Mesenchymal stem cell (in vitro differentiated cells and primary cell): ENCODE results near the gene SPATA3.

Experiments
- DNase-seq: peaks from one replicate; pipeline ENCODE4 v3.0.0-alpha.2; 2013
- H2AFZ ChIP-seq: one replicate; pipeline ENCODE4 v1.6.1; 2013; ENCODE audit warnings: low read depth, mild to moderate bottlenecking, control low read depth, inconsistent platforms, low read length, moderate library complexity
- H2AK5ac ChIP-seq: 2 replicates; pipeline ENCODE4 v1.6.1; 2013; ENCODE audit warnings: low read length, moderate library complexity, mild to moderate bottlenecking, inconsistent platforms; ENCODE audit not compliant: severe bottlenecking
- H2BK120ac ChIP-seq: one replicate; pipeline ENCODE4 v1.6.1; 2013; ENCODE audit warnings: low read depth, mild to moderate bottlenecking, inconsistent platforms, low read length, moderate library complexity
- H2BK12ac ChIP-seq, 2 experiments: one replicate each; pipeline ENCODE4 v1.6.1; 2013; ENCODE audit warnings: inconsistent platforms in 2 of 2, low read length in 2 of 2, mild to moderate bottlenecking in 2 of 2, moderate library complexity in 2 of 2, control low read depth in 1 of 2
- H2BK15ac ChIP-seq: one replicate; pipeline ENCODE4 v1.6.1; 2013; ENCODE audit warnings: mild to moderate bottlenecking, low read depth, inconsistent platforms; ENCODE audit not compliant: poor library complexity, severe bottlenecking
- H2BK5ac ChIP-seq: 2 replicates; pipeline ENCODE4 v1.6.1; 2013; ENCODE audit warnings: low read depth, mild to moderate bottlenecking, low read length, control low read depth, inconsistent platforms; ENCODE audit not compliant: poor library complexity, severe bottlenecking
- H3K14ac ChIP-seq, 2 experiments: one replicate each; pipeline ENCODE4 v1.6.1; 2013; ENCODE audit warnings: inconsistent platforms in 2 of 2, low read length in 2 of 2, control low read depth in 1 of 2, mild to moderate bottlenecking in 1 of 2, moderate library complexity in 1 of 2
- H3K18ac ChIP-seq, 2 experiments: one replicate each; pipeline ENCODE4 v1.6.1; 2013; ENCODE audit warnings: inconsistent platforms in 2 of 2, low read length in 2 of 2, control low read depth in 1 of 2, low read depth in 1 of 2, mild to moderate bottlenecking in 1 of 2
- H3K23ac ChIP-seq, 2 experiments: one replicate each; pipeline ENCODE4 v1.6.1; 2013; ENCODE audit warnings: inconsistent platforms in 2 of 2, low read length in 2 of 2, mild to moderate bottlenecking in 2 of 2, moderate library complexity in 2 of 2, control low read depth in 1 of 2
- H3K27ac ChIP-seq: 2 replicates; pipeline ENCODE4 v1.5.1; 2013; ENCODE audit warnings: mild to moderate bottlenecking, moderate library complexity, low read length, control low read depth, inconsistent platforms; ENCODE audit not compliant: poor library complexity, severe bottlenecking
- H3K27me3 ChIP-seq, 2 experiments: 2 replicates each; pipeline versions ENCODE4 v1.6.1 to v1.7.0; 2013; ENCODE audit warnings: low read length in 2 of 2, mild to moderate bottlenecking in 2 of 2, moderate library complexity in 2 of 2, control low read depth in 1 of 2, inconsistent platforms in 1 of 2; ENCODE audit not compliant: control insufficient read depth in 1 of 2, insufficient read depth in 1 of 2
- H3K36me3 ChIP-seq, 2 experiments: 2 replicates each; pipeline versions ENCODE4 v1.6.1 to v1.7.0; 2013; ENCODE audit warnings: low read length in 2 of 2, control low read depth in 1 of 2, inconsistent platforms in 1 of 2, low read depth in 1 of 2, mild to moderate bottlenecking in 1 of 2; ENCODE audit not compliant: insufficient read depth in 2 of 2, control insufficient read depth in 1 of 2
- H3K4ac ChIP-seq, 2 experiments: one replicate each; pipeline ENCODE4 v1.6.1; 2013; ENCODE audit warnings: inconsistent platforms in 2 of 2, low read length in 2 of 2, mild to moderate bottlenecking in 2 of 2, moderate library complexity in 2 of 2, control low read depth in 1 of 2, low read depth in 1 of 2
- H3K4me1 ChIP-seq: 2 replicates; pipeline ENCODE4 v1.6.1; 2013; ENCODE audit warnings: low read depth, low read length, control low read depth; ENCODE audit not compliant: control insufficient read depth, insufficient read depth
- H3K4me2 ChIP-seq: 2 replicates; pipeline ENCODE4 v1.6.1; 2013; ENCODE audit warnings: low read length, mild to moderate bottlenecking, inconsistent platforms; ENCODE audit not compliant: poor library complexity, severe bottlenecking
- H3K4me3 ChIP-seq, 2 experiments: 2 replicates each; pipeline versions ENCODE4 v1.5.1 to v1.7.0; 2013; ENCODE audit warnings: low read length in 2 of 2, mild to moderate bottlenecking in 2 of 2, control low read depth in 1 of 2, low read depth in 1 of 2; ENCODE audit not compliant: insufficient read depth in 1 of 2
- H3K79me1 ChIP-seq: replicated peaks from 2 replicates; pipeline ENCODE4 v1.6.1; 2013; ENCODE audit warnings: mild to moderate bottlenecking, control low read depth, low read length, inconsistent platforms; ENCODE audit not compliant: poor library complexity, severe bottlenecking
- H3K9ac ChIP-seq: 2 replicates; pipeline ENCODE4 v1.7.0; 2013; ENCODE audit warnings: mild to moderate bottlenecking, low read length, moderate library complexity
- H3K9me3 ChIP-seq: 2 replicates; pipeline ENCODE4 v1.7.0; 2013; ENCODE audit warnings: mild to moderate bottlenecking, low read length; ENCODE audit not compliant: control insufficient read depth
- H4K8ac ChIP-seq: one replicate; pipeline ENCODE4 v1.6.1; 2013; ENCODE audit warnings: inconsistent platforms, mild to moderate bottlenecking, low read length, moderate library complexity
- H4K91ac ChIP-seq: one replicate; pipeline ENCODE4 v1.6.1; 2013; ENCODE audit warnings: mild to moderate bottlenecking, low read length, inconsistent platforms
- WGBS: methylation state at CpG from one replicate; pipeline ENCODE4 v1.1.7; 2013; ENCODE audit warnings: mixed read lengths; 5-methylcytosine and 5-hydroxymethylcytosine counted together

Gene SPATA3

DNA sequence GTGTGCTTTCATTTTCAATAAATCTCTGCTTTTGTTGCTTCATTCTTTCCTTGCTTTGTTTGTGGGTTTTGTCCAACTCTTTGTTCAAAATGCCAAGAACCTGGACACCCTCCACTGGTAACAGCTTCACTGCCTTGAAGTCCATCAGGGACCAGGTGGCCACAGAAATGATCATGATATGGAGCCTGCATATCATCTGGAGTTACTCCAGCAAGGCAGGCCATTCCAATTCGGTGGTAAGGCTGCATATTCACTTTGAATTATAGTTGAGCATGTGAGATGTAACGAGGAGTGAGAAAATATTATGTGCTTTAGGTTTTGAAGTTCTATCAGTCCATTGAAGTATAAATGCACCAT, 26.3 kb upstream of the SPATA3 start:
- H3K18ac ChIP-seq, result no peak overlapping the region
- H3K14ac ChIP-seq, result no peak overlapping the region
- no peak overlapping the region for H3K4ac ChIP-seq
- no peak overlapping the region for H2BK120ac ChIP-seq
- H3K23ac ChIP-seq, result no peak overlapping the region
- H3K27ac ChIP-seq, result no peak overlapping the region
- no peak overlapping the region for H4K91ac ChIP-seq
- peaks cover 0 to 5% of the 10 kb centered on the region in 2 experiments for H3K27me3 ChIP-seq
- no peak overlapping the region for H3K9ac ChIP-seq
- H2AK5ac ChIP-seq, result no peak overlapping the region
- peaks cover 4% of the 10 kb centered on the region for H3K4me1 ChIP-seq
- H3K36me3 ChIP-seq, result no peaks in the 10 kb centered on the region
- DNase-seq, result no peak
- no peak overlapping the region for H2BK5ac ChIP-seq
- no peaks in the 10 kb centered on the region for H3K9me3 ChIP-seq
- H2BK15ac ChIP-seq, result no peak overlapping the region
- no peak overlapping the region for H2AFZ ChIP-seq
- H3K79me1 ChIP-seq, result no peaks in the 10 kb centered on the region
- H4K8ac ChIP-seq, result no peak overlapping the region
- no peak overlapping the region for H3K4me3 ChIP-seq
- no peak overlapping the region for H2BK12ac ChIP-seq
- no peak overlapping the region for H3K4me2 ChIP-seq
- WGBS, result 79% methylated on average over 2 of the region's 2 CpGs

DNA sequence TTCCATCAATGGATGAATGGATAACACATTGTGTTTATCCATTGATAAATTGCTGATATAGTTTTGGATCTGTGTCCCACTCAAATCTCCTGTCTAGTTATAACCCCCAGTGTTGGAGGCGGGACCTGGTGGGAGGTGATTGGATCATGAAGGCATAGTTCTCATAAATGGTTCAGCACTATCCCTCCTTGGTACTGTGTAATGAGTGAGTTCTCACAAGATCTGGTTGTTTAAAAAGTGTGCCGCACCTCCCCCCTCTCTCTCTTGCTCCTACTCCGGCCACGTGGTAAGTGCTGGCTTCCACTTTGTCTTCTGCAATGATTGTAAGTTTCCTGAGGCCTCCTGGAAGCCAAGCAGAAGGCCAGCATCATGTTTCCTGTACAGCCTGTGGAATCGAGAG, 23.9 kb upstream of the SPATA3 start:
- Histone ChIP-seq H3K9ac (no peak overlapping the region), H3K79me1 (no peaks in the 10 kb centered on the region), H3K4me3 (no peak overlapping the region), H3K18ac (no peak overlapping the region), H3K27me3 (peaks cover 4 to 11% of the 10 kb centered on the region in 2 experiments), H3K14ac (no peak overlapping the region), H2BK5ac (no peak overlapping the region), H4K91ac (no peak overlapping the region), H2BK120ac (no peak overlapping the region), H2AK5ac (no peak overlapping the region), H3K4me1 (peaks cover 6% of the 10 kb centered on the region), H2BK12ac (no peak overlapping the region), H2AFZ (no peak overlapping the region), H3K4ac (no peak overlapping the region), H4K8ac (no peak overlapping the region), H3K23ac (no peak overlapping the region), H3K36me3 (no peaks in the 10 kb centered on the region), H3K9me3 (no peaks in the 10 kb centered on the region), H3K27ac (no peak overlapping the region), H3K4me2 (no peak overlapping the region), H2BK15ac (no peak overlapping the region)
- no peak for DNase-seq
- WGBS, result 90% methylated on average over 5 of the region's 5 CpGs

DNA sequence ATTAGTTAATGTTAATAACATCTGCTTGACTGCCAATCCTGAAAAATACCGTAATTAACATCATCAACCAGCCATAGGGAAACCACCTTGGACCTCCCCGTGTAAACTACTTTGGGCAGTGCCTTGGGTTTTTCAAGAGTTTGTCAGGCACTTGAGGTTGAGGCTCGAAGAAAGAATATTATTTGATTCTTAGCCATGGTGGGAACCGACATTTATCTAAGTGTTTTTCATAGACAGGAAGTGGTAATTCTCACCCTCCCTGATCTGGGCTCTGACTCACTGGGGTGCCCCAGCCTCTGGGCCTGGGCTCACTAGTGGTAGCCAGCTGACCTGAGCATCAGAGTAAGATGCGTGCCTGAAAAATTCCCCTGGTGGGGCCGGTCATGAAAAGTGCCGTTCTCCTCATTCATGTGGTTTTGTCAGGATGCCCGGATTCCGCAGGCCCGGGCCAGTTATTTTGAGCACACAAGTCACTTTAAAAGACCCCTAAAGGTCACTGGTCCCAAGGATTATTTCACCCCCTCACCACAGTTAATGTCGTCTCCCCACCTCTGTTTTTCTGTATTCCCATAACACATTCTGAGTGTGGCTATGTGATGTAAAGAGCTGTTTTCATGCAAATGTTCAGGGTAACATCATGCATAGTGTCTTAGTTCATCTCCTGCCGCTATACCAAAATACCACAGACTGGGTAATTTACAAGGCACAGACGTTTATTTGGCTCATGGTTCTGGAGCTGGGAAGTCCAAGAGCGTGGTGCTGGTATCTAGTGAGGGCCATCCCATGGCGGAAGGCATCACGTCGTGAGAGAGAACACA, 21.6 kb upstream of the SPATA3 start:
- Histone ChIP-seq H3K4me1 (peaks cover 6% of the 10 kb centered on the region), H2BK120ac (no peak overlapping the region), H3K9ac (no peak overlapping the region), H3K79me1 (no peaks in the 10 kb centered on the region), H3K9me3 (no peaks in the 10 kb centered on the region), H2BK15ac (no peak overlapping the region), H4K91ac (no peak overlapping the region), H3K27ac (peak overlapping the region; percentile 78), H3K14ac (no peak overlapping the region), H3K36me3 (no peaks in the 10 kb centered on the region), H2AFZ (no peak overlapping the region), H3K4me2 (no peak overlapping the region), H3K23ac (no peak overlapping the region), H3K18ac (peak overlapping the region in 1 of 2 experiments; percentile 53), H4K8ac (no peak overlapping the region), H2BK5ac (no peak overlapping the region), H2AK5ac (no peak overlapping the region), H3K4me3 (no peak overlapping the region), H3K27me3 (peaks cover 4 to 21% of the 10 kb centered on the region in 2 experiments), H3K4ac (no peak overlapping the region), H2BK12ac (peak overlapping the region in 1 of 2 experiments; percentile 79)
- DNase-seq, result peak; percentile 90
- WGBS, result 40% methylated on average over 15 of the region's 17 CpGs

DNA sequence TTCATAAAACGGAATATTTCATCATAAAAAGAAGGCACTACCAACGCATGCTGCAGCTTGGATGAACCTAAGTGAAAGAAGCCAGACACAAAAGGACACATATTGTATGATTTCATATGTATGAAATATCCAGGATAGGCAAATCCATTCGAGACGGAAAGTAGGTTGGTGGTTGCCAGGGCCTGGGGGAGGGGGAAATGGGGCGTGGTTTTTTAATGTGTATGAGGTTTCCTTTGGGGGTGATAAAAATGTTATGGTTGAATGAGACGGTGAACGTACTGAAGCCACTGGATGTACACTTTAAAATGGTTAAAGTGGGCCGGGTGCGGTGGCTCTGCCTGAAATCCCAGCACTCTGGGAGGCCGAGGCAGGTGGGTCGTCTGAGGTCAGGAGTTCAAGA, 20.0 kb upstream of the SPATA3 start:
- no peak overlapping the region for H4K91ac ChIP-seq
- H3K9me3 ChIP-seq, result no peaks in the 10 kb centered on the region
- H3K36me3 ChIP-seq, result no peaks in the 10 kb centered on the region
- H4K8ac ChIP-seq, result no peak overlapping the region
- peaks cover 4 to 21% of the 10 kb centered on the region in 2 experiments for H3K27me3 ChIP-seq
- H3K4ac ChIP-seq, result no peak overlapping the region
- no peak overlapping the region for H2AK5ac ChIP-seq
- no peak for DNase-seq
- no peak overlapping the region for H3K14ac ChIP-seq
- 91% methylated on average over 11 of the region's 11 CpGs for WGBS
- H3K4me2 ChIP-seq, result no peak overlapping the region
- H2AFZ ChIP-seq, result no peak overlapping the region
- H3K4me1 ChIP-seq, result peaks cover 6% of the 10 kb centered on the region
- no peak overlapping the region for H3K27ac ChIP-seq
- H3K23ac ChIP-seq, result no peak overlapping the region
- H3K9ac ChIP-seq, result no peak overlapping the region
- H3K79me1 ChIP-seq, result no peaks in the 10 kb centered on the region
- no peak overlapping the region for H2BK15ac ChIP-seq
- no peak overlapping the region for H2BK120ac ChIP-seq
- no peak overlapping the region for H3K18ac ChIP-seq
- no peak overlapping the region for H3K4me3 ChIP-seq
- no peak overlapping the region for H2BK12ac ChIP-seq
- no peak overlapping the region for H2BK5ac ChIP-seq
